NOMO-1 treated with dmso at 0.1 percent for 144 hours (cell line): ENCODE data around the gene ATG9A.
A peak's percentile ranks its signal among the peaks of the same experiment; 100 is the strongest.
"Not testable (repeated sequence)": the region's sequence is repeated elsewhere in the genome, so short reads cannot be mapped to it uniquely, and the experiment has no call there.

Experiments
- DNase-seq: peaks from one replicate; lab custom pipeline; 2025; ENCODE audit not compliant: unreplicated experiment; lab: John Stamatoyannopoulos, UW

The ATG9A gene

DNA sequence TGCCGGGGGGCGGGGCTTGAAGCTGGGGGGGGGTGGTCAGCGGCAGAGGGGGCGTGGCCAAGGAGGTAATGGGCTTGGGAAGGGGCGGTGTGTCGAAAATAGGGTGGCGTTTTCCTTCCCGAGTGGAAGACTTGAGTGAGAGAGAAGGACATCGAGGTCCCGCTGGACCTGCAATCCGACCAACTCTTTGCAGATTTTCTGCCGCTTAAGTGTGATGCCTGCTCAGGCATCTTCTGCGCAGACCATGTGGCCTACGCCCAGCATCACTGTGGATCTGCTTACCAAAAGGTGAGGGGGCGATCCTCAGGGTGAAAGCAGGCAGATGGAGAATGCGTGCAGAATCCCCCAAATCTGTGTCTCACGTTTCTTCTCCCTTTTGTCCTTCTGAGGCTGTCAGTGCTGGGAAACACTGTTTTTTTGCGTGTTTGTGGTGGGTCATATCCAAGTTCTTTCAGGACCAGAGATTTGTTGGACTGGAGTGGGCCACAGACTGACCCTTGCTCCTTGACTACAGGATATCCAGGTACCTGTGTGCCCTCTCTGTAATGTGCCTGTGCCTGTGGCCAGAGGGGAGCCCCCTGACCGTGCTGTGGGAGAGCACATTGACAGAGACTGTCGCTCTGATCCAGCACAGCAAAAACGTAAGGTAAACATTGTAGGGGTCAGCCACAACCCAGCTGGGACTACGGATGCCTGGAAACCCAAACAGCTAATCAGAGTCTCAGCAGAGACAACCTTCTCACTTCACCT lies 22.1 kb downstream of the ATG9A start:
- no peak for DNase-seq

DNA sequence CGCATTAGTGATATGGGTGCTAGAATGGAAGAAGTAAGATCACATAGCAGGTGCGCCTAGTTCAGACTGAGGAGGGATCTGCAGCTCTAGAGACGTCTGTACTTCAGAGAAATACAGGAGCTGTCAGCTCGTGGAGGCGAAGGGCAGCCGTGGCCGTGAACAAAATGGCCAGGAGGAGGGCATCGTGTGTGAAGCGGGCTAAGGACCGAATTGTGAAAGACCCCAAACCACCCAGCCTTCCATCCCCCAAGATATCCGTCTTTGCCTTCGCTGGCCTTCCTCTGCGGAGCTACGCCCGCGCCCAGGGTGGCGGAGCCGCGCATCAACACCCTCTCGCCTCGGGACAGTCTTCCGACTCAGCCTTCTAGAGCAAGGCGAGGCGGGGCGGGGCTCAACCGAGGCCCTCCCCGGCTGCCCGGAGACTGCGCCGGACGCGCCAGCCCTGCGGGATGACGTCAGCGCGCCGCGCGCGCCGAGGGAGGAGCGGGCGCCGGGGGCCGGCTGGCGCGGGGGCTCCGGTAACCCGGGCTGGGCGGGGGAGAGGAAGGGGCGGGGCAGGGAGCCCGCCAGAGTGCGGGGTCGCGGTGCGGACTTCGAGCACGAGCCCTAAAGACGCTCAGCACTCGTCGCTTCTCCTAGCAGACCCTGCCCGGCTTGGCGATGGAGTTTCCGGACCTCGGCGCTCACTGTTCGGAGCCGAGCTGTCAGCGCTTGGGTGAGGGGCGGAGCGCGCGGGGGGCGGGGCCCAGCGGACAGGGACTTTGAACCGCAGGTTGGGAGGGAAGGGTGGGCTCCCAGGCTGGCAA lies 22.9 kb downstream of the ATG9A start, which contains the start of gene ZFAND2B:
TSS of gene ZFAND2B (plus strand) at position 455 of the 806 bp plus-strand sequence. CDS start at position 661, 206 bp downstream.
- peak; percentile 91 for DNase-seq

DNA sequence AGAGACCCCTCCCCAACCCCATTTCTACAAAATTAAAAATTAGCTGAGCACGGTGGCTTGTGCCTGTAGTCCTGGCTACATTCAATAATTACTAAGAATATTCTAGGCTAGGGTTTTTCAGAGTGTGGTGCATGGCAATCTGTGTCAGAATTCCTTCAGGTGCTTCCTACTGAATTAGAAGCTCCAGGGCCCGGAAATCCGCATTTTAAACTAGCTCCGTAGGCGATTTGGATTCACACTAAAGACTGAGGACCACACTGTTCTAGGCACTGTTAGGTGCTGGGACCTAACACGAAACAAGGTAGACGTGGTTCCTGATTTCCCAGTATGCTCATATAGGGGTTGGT lies 23.5 kb downstream of the ATG9A start:
- no peak for DNase-seq

DNA sequence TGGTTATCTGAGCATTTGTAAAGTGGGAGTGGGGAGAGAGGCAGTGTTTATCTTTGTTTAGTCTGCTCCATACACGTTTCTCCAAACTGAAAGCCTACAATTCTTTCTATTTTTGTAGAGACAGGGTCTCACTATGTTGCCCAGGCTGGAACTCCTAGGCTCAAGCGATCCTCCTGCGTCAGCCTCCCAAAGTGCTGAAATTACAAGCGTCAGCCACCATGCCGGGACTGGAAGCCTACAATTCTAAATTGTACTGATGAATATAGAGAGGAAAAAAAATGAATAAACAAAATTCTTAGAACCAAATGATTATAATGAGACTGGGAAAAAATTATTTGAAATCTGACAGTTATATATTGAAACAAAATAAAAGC lies 24.3 kb downstream of the ATG9A start:
- no peak for DNase-seq

DNA sequence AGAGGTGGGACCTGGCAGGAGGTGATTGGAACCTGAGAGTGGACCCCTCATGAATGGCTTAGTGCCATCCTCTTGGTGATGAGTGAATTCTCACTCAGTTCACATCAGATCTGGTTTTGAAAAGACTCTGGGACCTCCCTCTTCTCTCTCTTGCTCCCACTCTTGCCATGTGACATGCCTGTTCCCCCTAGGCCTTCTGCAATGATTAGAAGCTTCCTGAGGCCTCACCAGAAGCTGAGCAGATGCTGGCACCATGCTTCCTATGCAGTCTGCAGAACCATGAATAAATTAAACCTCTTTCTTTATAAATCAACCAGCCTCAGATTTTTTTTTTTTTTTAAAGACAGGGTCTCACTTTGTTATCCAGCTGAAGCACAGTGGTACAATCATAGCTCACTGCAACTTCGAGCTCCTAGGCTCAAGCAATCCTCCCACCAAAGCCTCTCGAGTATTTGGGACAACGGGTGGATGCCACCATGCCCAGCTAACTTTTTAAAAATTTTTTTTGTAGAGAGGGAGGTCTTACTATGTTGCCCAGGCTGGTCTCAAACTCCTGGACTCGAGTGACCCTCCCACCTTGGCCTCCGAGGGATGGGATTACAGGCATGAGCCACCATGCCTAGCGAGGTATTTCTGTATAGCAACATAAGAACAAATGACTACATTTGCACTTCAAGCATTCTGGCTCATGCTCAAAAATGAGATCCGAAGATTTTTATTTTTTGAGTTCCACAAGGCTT lies 24.8 kb downstream of the ATG9A start:
- DNase-seq, result no peak

DNA sequence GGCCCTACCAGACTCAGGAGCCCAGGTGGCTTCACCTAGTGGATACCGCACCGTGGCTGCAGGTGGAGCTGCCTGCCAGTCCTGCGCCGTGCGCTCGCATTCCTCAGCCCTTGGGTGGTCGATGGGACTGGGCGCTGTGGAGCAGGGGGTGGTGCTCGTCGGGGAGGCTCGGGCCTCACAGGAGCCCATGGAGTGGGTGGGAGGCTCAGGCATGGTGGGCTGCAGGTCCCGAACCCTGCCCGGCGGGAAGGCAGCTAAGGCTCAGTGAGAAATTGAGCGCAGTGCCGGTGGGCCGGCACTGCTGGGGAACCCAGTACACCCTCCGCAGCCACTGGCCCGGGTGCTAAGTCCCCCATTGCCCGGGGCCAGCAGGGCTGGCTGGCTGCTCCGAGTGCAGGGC lies 28.1 kb downstream of the ATG9A start:
- not testable (repeated sequence) for DNase-seq

DNA sequence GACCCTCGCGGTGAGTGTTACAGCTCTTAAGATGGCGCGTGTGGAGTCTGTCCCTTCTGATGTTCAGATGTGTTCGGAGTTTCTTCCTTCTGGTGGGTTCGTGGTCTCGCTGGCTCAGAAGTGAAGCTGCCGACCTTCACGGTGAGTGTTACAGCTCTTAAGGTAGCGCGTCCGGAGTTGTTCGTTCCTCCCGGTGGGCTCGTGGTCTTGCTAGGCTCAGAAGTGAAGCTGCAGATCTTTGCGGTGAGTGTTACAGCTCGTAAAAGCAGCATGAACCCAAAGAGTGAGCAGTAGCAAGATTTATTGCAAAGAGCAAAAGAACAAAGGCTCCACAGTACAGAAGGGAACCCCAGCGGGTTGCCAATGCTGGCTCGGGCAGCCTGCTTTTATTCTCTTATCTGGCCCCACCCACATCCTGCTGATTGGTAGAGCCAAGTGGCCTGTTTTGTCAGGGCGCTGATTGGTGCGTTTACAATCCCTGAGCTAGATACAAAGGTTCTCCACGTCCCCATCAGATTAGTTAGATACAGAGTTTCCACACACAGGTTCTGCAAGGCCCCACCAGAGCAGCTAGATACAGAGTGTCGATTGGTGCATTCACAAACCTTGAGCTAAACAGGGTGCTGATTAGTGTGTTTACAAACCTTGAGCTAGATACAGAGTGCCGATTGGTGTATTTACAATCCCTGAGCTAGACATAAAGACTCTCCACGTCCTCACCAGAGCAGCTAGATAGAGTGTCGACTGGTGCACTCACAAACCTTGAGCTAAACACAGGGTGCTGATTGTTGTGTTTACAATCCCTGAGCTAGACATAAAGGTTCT lies 28.7 kb downstream of the ATG9A start:
- not testable (repeated sequence) for DNase-seq

DNA sequence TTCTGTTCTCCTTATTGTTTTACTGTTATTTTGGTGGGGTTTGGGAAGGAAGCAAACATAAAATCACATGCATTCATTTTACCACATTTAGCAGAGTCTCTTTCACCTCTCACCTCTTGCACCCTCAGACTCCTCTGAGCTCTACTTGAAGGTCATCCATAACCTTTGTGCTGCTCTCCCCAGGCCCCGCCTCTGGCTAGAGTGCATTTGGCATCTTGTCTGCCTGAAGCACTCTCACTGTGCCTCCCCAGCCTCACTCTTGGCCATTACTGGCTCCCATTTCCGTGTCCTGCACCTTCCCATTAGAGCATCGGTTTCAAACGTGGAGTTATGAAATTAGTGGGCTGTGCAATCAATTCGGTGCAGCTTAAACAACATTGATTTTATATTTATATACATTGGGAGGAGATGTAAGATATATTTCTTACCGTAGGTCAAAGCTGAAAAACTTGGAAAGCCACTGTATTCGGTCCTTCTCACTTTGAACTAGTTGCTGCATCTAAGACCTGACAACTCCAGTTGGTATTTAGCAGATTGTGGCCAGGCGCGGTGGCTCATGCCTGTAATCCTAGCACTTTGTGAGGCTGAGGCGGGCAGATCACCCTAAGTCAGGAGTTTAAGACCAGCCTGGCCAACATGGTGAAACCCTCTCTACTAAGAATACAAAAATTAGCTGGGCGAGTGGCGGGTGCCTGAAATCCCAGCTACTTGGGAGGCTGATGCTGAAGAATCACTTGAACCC lies 29.8 kb downstream of the ATG9A start:
- DNase-seq, result no peak

DNA sequence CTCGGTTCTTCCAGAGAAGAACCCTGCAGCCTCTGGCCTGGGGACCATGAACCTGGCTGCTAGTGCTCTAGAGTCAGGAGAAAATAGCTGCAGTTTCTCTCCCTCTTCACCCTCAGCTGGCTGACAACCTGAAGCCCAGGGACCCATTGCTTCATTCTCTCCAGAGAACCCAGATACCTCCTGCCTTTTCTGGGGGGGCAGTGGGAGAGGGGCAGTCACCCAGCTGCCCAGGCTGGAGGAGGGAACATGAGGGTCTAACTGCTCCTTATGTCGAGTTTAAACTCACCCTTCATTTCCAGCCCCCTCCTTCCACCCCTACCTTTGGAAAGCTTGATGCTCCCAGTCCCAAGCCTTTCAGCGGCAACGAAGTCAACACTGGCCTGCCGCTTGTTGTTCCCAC lies 30.5 kb downstream of the ATG9A start:
- DNase-seq, result no peak

DNA sequence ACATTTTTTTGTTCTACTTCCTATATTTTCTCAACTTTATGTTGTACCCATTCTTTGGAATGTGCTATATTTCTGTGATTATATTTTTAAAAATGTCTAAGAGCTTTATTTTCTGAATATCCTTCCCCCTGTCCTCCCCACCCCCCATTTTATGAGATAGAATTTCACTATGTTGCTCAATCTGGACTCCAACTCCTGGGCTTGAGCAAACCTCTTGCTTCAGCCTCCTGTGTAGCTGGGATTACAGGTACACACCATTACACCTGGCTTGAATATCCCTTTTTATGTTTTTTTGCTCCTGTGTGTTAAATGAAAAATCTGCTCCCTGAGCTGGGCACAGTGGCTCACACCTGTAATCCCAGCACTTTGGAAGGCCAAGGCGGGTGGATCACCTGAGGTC lies 32.0 kb downstream of the ATG9A start:
- no peak for DNase-seq

DNA sequence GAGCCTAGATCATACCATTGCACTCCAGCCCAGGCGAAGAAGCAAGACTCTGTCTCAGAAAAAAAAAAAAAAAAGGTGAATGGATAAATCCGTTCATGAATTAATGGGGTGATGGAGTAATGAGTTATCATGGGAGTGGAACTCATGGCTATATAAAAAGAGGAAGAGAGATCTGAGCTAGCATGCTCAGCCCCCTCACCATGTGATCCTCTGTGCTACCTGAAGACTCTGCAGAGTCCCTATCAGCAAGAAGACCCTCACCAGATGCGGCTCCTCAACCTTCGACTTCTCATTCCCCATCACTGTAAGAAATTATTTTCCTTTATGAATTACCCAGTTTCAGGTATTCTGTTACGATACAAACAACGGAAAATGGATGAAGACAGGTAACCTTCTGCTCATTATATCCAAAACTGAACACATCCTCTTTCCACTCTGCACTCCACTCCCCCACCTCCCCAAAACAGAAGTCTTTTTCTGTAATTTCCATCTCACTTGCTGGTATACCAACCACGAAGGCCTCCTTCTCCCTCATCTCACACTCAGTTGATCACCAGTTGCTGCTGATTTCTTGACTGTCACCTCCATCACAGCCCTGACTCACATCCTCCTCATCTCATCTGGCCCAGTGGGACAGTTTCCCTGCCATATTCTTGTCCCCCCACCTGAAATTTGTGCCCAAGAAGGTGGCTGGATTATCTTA lies 42.5 kb downstream of the ATG9A start:
- no peak for DNase-seq

DNA sequence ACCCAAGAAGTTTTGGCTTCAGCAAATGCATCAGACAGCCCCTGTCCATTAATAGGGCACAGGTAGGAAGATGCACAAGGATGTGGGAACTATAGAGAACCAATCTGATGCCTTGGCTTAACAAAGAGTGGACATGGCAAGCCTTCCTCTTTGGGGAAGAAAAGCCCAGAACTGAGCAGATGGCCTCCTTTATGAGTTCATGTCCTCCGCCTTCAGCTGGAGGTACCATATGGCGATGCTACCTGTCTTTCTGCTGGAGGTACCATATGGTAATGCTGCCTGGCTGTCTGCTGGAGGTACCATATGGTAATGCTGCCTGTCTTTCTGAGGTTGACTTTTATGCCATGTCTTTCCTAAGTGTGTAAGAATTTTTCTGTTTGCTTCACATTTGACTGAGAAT lies 45.3 kb downstream of the ATG9A start:
- DNase-seq, result no peak

DNA sequence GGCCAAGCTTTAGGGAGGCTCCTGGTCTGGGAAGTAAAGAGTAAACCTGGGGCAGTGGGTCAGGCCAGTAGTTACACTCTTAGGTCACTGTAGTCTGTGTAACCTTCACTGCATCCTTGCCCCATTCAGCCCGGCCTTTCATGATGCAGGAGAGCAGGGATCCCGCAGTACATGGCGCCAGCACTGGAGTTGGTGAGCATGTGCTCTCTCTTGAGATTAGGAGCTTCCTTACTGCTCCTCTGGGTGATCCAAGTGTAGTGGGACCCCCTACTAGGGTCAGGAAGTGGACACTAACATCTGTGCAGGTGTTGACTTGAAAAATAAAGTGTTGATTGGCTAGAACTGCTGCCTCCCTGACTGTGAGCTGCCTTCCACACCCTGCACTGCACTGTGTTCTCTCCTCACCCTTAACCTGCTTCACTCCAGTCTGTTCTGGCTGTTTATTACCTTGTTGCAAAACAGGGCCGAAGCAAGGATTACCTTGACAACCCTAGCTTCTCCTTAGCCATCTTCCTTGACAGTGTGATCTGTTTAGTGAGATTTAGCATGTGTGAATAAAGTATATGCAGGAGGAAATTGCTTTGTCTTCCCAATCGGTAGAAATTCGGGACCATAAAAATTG lies 46.2 kb downstream of the ATG9A start:
- DNase-seq, result no peak

DNA sequence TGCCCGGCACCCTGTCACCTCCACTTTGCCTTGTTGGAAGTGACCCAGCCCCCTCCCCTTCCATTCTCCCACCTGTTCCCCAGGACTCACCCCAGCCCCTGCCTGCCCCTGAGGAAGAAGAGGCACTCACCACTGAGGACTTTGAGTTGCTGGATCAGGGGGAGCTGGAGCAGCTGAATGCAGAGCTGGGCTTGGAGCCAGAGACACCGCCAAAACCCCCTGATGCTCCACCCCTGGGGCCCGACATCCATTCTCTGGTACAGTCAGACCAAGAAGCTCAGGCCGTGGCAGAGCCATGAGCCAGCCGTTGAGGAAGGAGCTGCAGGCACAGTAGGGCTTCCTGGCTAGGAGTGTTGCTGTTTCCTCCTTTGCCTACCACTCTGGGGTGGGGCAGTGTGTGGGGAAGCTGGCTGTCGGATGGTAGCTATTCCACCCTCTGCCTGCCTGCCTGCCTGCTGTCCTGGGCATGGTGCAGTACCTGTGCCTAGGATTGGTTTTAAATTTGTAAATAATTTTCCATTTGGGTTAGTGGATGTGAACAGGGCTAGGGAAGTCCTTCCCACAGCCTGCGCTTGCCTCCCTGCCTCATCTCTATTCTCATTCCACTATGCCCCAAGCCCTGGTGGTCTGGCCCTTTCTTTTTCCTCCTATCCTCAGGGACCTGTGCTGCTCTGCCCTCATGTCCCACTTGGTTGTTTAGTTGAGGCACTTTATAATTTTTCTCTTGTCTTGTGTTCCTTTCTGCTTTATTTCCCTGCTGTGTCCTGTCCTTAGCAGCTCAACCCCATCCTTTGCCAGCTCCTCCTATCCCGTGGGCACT lies 46.9 kb downstream of the ATG9A start:
- DNase-seq, result no peak

DNA sequence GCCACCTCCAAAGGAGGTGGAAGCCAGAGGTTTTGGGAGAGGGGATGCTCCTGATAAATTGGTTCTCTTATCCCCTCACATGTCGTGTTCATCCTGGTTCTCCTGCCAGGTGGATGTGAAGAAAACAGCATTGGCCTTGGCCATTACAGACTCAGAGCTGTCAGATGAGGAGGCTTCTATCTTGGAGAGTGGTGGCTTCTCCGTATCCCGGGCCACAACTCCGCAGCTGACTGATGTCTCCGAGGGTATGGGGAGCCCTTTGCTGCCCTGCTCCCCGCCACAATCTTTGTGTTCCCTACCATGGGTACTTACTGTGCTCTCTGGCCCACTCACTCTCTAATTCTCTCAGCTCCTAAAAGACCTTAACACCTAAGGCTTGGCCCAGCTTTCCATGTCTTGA lies 47.9 kb downstream of the ATG9A start:
- DNase-seq, result no peak

DNA sequence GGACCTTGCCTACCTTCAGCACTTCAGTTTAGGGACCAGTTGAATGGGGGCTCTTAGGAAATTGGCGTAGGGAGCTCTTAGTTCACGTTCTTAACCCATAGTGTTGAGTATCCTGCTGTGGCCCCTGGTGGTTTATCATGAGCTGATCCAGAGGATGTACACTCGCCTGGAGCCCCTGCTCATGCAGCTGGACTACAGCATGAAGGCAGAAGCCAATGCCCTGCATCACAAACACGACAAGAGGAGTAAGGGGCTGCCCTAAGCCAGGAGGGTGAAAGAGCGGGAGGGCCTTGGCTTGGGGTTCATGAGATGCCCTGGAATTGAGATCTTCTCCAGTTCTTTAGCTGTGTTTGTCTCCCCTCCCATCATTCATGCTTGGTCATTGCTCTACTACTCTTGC lies 48.5 kb downstream of the ATG9A start:
- no peak for DNase-seq

DNA sequence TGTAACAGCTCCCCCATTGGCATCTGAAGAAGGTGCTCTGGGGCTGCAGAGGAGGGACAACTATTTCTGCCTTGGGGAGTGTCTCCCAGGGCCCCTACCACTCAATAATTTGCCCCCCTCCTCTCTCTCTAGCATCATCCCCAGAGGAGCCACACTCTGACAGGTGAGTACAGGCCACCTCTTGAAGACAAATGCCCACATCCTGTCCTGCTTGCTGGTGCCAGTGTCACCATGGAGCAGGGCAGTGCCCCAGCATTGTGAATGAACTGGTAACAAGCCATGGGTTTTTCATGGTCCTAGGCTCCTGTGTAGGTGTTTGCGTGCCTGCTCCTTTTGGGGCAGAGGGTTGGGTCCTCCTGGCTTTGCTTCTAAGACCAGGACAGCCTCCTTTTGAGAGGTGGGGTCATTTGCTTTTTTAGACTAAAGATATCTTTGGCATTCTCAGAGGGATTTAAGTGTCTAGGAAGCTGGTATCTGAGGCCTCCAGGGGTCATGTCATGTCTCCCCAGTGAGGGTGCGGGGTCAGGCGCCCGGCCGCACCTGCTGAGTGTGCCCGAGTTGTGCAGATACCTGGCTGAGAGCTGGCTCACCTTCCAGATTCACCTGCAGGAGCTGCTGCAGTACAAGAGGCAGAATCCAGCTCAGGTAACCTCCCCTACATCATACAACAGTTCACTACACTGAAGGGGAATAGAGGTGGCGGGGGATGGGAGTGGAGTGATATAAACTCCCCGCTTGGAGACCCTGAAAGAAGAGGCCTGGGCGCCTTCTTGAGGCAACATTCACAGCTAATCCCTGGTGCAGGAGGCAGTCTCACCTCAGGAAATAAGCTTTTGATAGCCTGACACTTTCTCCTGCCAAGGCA lies 49.6 kb downstream of the ATG9A start:
- no peak for DNase-seq
